H1 (cell line): ENCODE results near the gene KDF1. TPM values are rescaled to one million over a fixed set of nuclear protein-coding genes. Genes with fewer than 3 reads are reported as not detected.

ENCODE experiments used
- CTCF ChIA-PET: fragments of 300-600 bp; sonication (Branson Sonifier 250); formaldehyde crosslinking; loops from one replicate; lab custom pipeline; 2021; ENCODE audit not compliant: partially characterized antibody; lab: Charles Lee
- POLR2A ChIA-PET: fragments of 300-600 bp; sonication (Branson Sonifier 250); formaldehyde crosslinking; loops from one replicate; lab custom pipeline; 2021; ENCODE audit warnings: inconsistent platforms; ENCODE audit not compliant: partially characterized antibody; lab: Charles Lee
- DNase-seq, 2 experiments: peaks; one replicate each; pipeline versions ENCODE4 v3.0.0 to v3.0.0-alpha.2; 2010 to 2022; ENCODE audit warnings: low spot score in 2 of 2, low read depth in 1 of 2, mixed read lengths in 1 of 2
- FAIRE-seq: peaks from 2 replicates; lab custom pipeline; 2011; peaks lifted over from hg19 to GRCh38; lab: Jason Lieb, UNC
- H2AFZ ChIP-seq: 2 replicates; pipeline ENCODE4 v1.8.1; 2012; ENCODE audit warnings: low read length, inconsistent platforms
- H2AK5ac ChIP-seq: 2 replicates; pipeline ENCODE4 v1.6.1; 2013; ENCODE audit warnings: low read depth, low read length
- H2BK120ac ChIP-seq: replicated peaks from 2 replicates; pipeline ENCODE3; 2013; ENCODE audit warnings: low read depth, low read length, inconsistent platforms
- H2BK12ac ChIP-seq: 2 replicates; pipeline ENCODE4 v1.6.1; 2013; ENCODE audit warnings: low read depth, low read length
- H2BK15ac ChIP-seq: 2 replicates; pipeline ENCODE4 v1.6.1; 2013; ENCODE audit warnings: low read length
- H2BK20ac ChIP-seq: 2 replicates; pipeline ENCODE4 v1.6.1; 2013; ENCODE audit warnings: low read length
- H2BK5ac ChIP-seq: 2 replicates; pipeline ENCODE4 v1.6.1; 2013; ENCODE audit warnings: low read depth, low read length
- H3K14ac ChIP-seq: 2 replicates; pipeline ENCODE4 v1.6.1; 2013; ENCODE audit warnings: inconsistent platforms; ENCODE audit not compliant: insufficient read length
- H3K18ac ChIP-seq: 2 replicates; pipeline ENCODE4 v1.6.1; 2013; ENCODE audit warnings: low read length; ENCODE audit errors: extremely low read depth
- H3K23ac ChIP-seq: 2 replicates; pipeline ENCODE4 v1.6.1; 2013; ENCODE audit warnings: inconsistent platforms; ENCODE audit not compliant: insufficient read length
- H3K23me2 ChIP-seq: 2 replicates; pipeline ENCODE4 v1.6.1; 2013; ENCODE audit warnings: low read depth, low read length
- H3K27ac ChIP-seq: 2 replicates; pipeline ENCODE4 v1.6.1; 2011; ENCODE audit warnings: low read depth, low read length, inconsistent platforms
- H3K27me3 ChIP-seq, 4 experiments: replicated peaks in 1 of 4; 1 replicate in 1 of 4; 2 replicates in 3 of 4; pipeline versions ENCODE4 v1.6.1 to v1.8.1; 2011 to 2013; ENCODE audit warnings: low read length in 3 of 4, mild to moderate bottlenecking in 3 of 4, inconsistent platforms in 2 of 4, mixed read lengths in 2 of 4, moderate library complexity in 1 of 4; ENCODE audit not compliant: control insufficient read depth in 3 of 4, insufficient read depth in 3 of 4; ENCODE audit errors: extremely low read depth in 1 of 4
- H3K36me3 ChIP-seq, 4 experiments: 2 replicates each; pipeline versions ENCODE4 v1.6.1 to v1.8.1; 2011 to 2013; ENCODE audit warnings: mild to moderate bottlenecking in 4 of 4, low read length in 3 of 4, moderate library complexity in 2 of 4, control low read depth in 1 of 4, inconsistent platforms in 1 of 4; ENCODE audit not compliant: insufficient read depth in 4 of 4, control insufficient read depth in 2 of 4
- H3K4ac ChIP-seq: replicated peaks from 2 replicates; pipeline ENCODE3; 2013; ENCODE audit warnings: low read length, low read depth, mixed read lengths, inconsistent platforms; ENCODE audit not compliant: insufficient read length
- H3K4me1 ChIP-seq, 4 experiments: replicated peaks in 1 of 4; 1 replicate in 1 of 4; 2 replicates in 3 of 4; pipeline versions ENCODE4 v1.6.1 to v1.8.1; 2011 to 2013; ENCODE audit warnings: low read length in 3 of 4, inconsistent platforms in 2 of 4, mixed read lengths in 1 of 4; ENCODE audit not compliant: insufficient read depth in 4 of 4, control insufficient read depth in 3 of 4
- H3K4me2 ChIP-seq, 2 experiments: 2 replicates each; pipeline versions ENCODE4 v1.6.1 to v1.8.1; 2011 to 2013; ENCODE audit warnings: low read depth in 2 of 2, low read length in 2 of 2, control low read depth in 1 of 2, inconsistent platforms in 1 of 2, mild to moderate bottlenecking in 1 of 2; ENCODE audit not compliant: insufficient read depth in 1 of 2
- H3K4me3 ChIP-seq, 4 experiments: fragments of 200-600, 300-600 bp in 1 of 4; sonication (generic), shearing (Covaris generic), sonication (Bioruptor Twin) in 1 of 4; 2 replicates each; pipeline versions ENCODE4 v1.5.1 to v1.8.1; 2011 to 2016; ENCODE audit warnings: low read length in 4 of 4, low read depth in 3 of 4, control low read depth in 2 of 4, inconsistent platforms in 2 of 4, mild to moderate bottlenecking in 2 of 4, mixed read lengths in 1 of 4, moderate library complexity in 1 of 4; ENCODE audit not compliant: insufficient read depth in 2 of 4; ENCODE audit errors: extremely low read depth in 1 of 4
- H3K56ac ChIP-seq: replicated peaks from 2 replicates; pipeline ENCODE3; 2013; ENCODE audit warnings: low read depth, mild to moderate bottlenecking, mixed read lengths, low read length, inconsistent platforms; ENCODE audit not compliant: insufficient read length
- H3K79me1 ChIP-seq: 2 replicates; pipeline ENCODE4 v1.6.1; 2013; ENCODE audit warnings: low read depth, low read length, control low read depth
- H3K79me2 ChIP-seq, 2 experiments: 2 replicates each; pipeline versions ENCODE4 v1.6.1 to v1.8.1; 2012 to 2013; ENCODE audit warnings: low read length in 2 of 2, mild to moderate bottlenecking in 2 of 2, inconsistent platforms in 1 of 2; ENCODE audit not compliant: insufficient read depth in 2 of 2, control insufficient read depth in 1 of 2
- H3K9ac ChIP-seq, 4 experiments: replicated peaks in 1 of 4; 1 replicate in 1 of 4; 2 replicates in 3 of 4; pipeline versions ENCODE4 v1.6.1 to v1.8.1; 2011 to 2013; ENCODE audit warnings: low read depth in 3 of 4, low read length in 3 of 4, control low read depth in 2 of 4, mild to moderate bottlenecking in 2 of 4, moderate library complexity in 2 of 4, inconsistent platforms in 1 of 4; ENCODE audit errors: extremely low read depth in 1 of 4
- H3K9me3 ChIP-seq, 2 experiments: 2 replicates each; pipeline versions ENCODE4 v1.6.1 to v1.8.1; 2012 to 2013; ENCODE audit warnings: mild to moderate bottlenecking in 2 of 2, moderate library complexity in 2 of 2, control low read depth in 1 of 2, inconsistent platforms in 1 of 2, low read depth in 1 of 2, low read length in 1 of 2, mixed read lengths in 1 of 2; ENCODE audit not compliant: insufficient read depth in 2 of 2
- H4K20me1 ChIP-seq, 2 experiments: replicated peaks in 1 of 2; 2 replicates each; pipeline versions ENCODE3 to v1.8.1; 2011 to 2013; ENCODE audit warnings: inconsistent platforms in 2 of 2, low read length in 2 of 2, mild to moderate bottlenecking in 1 of 2; ENCODE audit not compliant: insufficient read depth in 2 of 2, control insufficient read depth in 1 of 2
- H4K5ac ChIP-seq: 2 replicates; pipeline ENCODE4 v1.6.1; 2013; ENCODE audit warnings: low read length, low read depth, mixed read lengths, inconsistent platforms; ENCODE audit not compliant: insufficient read length
- H4K8ac ChIP-seq: 2 replicates; pipeline ENCODE4 v1.8.0; 2013; ENCODE audit warnings: mild to moderate bottlenecking, moderate library complexity, low read length, inconsistent platforms; ENCODE audit not compliant: insufficient read depth; ENCODE audit errors: extremely low read depth
- H4K91ac ChIP-seq: replicated peaks from 2 replicates; pipeline ENCODE3; 2013; ENCODE audit warnings: low read length, mixed read lengths, inconsistent platforms; ENCODE audit not compliant: insufficient read length
- BCL11A ChIP-seq, 2 experiments: IDR thresholded peaks; one replicate each; pipeline ENCODE4 v1.6.1; 2011; ENCODE audit warnings: low read depth in 2 of 2, low read length in 2 of 2, mild to moderate bottlenecking in 2 of 2
- BRCA1 ChIP-seq: IDR thresholded peaks from 2 replicates; pipeline ENCODE4 v1.6.1; 2012; ENCODE audit warnings: low read depth, low read length, improper control_type of control experiment
- CBX8 ChIP-seq: fragments of 300-800, 300-1000 bp; sonication (generic); IDR thresholded peaks from 2 replicates; pipeline ENCODE4 v1.7.1; 2016; ENCODE audit warnings: low read depth, low read length, borderline replicate concordance
- EP300 ChIP-seq, 2 experiments: IDR thresholded peaks; 1 replicate in 1 of 2; 2 replicates in 1 of 2; pipeline ENCODE4 v1.6.1; 2011 to 2012; ENCODE audit warnings: low read depth in 2 of 2, low read length in 2 of 2, mild to moderate bottlenecking in 2 of 2, borderline replicate concordance in 1 of 2, inconsistent platforms in 1 of 2, moderate library complexity in 1 of 2
- JUND ChIP-seq: IDR thresholded peaks from 2 replicates; pipeline ENCODE4 v1.6.1; 2011; ENCODE audit warnings: mild to moderate bottlenecking, improper control_type of control experiment, low read length
- KDM1A ChIP-seq: fragments of 200-600, 300-600 bp; sonication (generic); IDR thresholded peaks from 2 replicates; pipeline ENCODE4 v1.7.1; 2016; ENCODE audit warnings: mild to moderate bottlenecking, low read length, borderline replicate concordance
- NRF1 ChIP-seq: IDR thresholded peaks from 2 replicates; pipeline ENCODE4 v1.6.1; 2011; ENCODE audit warnings: mild to moderate bottlenecking, low read depth, low read length, improper control_type of control experiment
- RNF2 ChIP-seq: fragments of 200-900, 300-1000 bp; sonication (generic); IDR thresholded peaks from 2 replicates; pipeline ENCODE4 v1.7.1; 2016; ENCODE audit warnings: borderline replicate concordance, low read depth, mild to moderate bottlenecking, antibody characterized with exemption, low read length; ENCODE audit not compliant: poor library complexity, severe bottlenecking; ENCODE audit errors: missing control alignments
- SIN3A ChIP-seq, 2 experiments: IDR thresholded peaks in 1 of 2; conservative IDR thresholded peaks in 1 of 2; 2 replicates each; pipeline ENCODE4 v1.6.1; 2011 to 2012; ENCODE audit warnings: low read length in 2 of 2, improper control_type of control experiment in 1 of 2, low read depth in 1 of 2, mild to moderate bottlenecking in 1 of 2
- SUZ12 ChIP-seq: fragments of 200-600 bp; sonication (generic); IDR thresholded peaks from 2 replicates; pipeline ENCODE4 v1.6.1; 2012; ENCODE audit warnings: mild to moderate bottlenecking, inconsistent platforms, low read length, moderate library complexity, mixed read lengths
- TCF12 ChIP-seq: IDR thresholded peaks from 2 replicates; pipeline ENCODE4 v1.6.1; 2011; ENCODE audit warnings: low read depth, mild to moderate bottlenecking, low read length
- ZNF274 ChIP-seq: IDR thresholded peaks from 2 replicates; pipeline ENCODE4 v1.7.0; 2012; ENCODE audit warnings: low read length, borderline replicate concordance; ENCODE audit errors: extremely low read depth
- WGBS, 2 experiments: shearing (Covaris generic) in 1 of 2; methylation state at CpG; one replicate each; pipeline versions ENCODE4 v1.1.6 to v1.1.7; 2013 to 2015; ENCODE audit warnings: low lambda C conversion rate in 2 of 2, mixed read lengths in 2 of 2, inconsistent platforms in 1 of 2, low coverage in 1 of 2, missing lambda C conversion rate in 1 of 2; ENCODE audit not compliant: insufficient replicate concordance in 2 of 2, insufficient coverage in 1 of 2, insufficient read length in 1 of 2; ENCODE audit errors: extremely low coverage in 1 of 2, missing lambda C conversion rate in 1 of 2; 5-methylcytosine and 5-hydroxymethylcytosine counted together
- polyA plus RNA-seq, 7 experiments: library from polyadenylated mRNA; depleted of rRNA in 3 of 7; stranded (reverse) in 5 of 7; unstranded in 2 of 7; fragments of >200 nt in 5 of 7; fragments of 200-250 nt in 2 of 7; gene quantifications; 1 replicate in 5 of 7; 2 replicates in 1 of 7; 4 replicates in 1 of 7; pipeline versions ENCODE4 v1.2.1 to v1.2.3, GENCODE V29; 2011 to 2013; ENCODE audit warnings: missing spikeins in 2 of 7, mixed read lengths in 2 of 7
- total RNA-seq: library from RNA; stranded (reverse); fragmentation: NEBNext Ultra II Directional; extraction: Animal tissue kit (Norgen Biotek cat#: 25700); gene quantifications from 2 replicates; pipeline ENCODE4 v1.2.1, GENCODE V29; 2021

The KDF1 gene
- total and polyA plus RNA-seq, 2 of the 8 experiments (the other 6 are each of a cell fraction or from before 2014, with no cell fraction given), result 16.9 to 37.5 TPM

DNA sequence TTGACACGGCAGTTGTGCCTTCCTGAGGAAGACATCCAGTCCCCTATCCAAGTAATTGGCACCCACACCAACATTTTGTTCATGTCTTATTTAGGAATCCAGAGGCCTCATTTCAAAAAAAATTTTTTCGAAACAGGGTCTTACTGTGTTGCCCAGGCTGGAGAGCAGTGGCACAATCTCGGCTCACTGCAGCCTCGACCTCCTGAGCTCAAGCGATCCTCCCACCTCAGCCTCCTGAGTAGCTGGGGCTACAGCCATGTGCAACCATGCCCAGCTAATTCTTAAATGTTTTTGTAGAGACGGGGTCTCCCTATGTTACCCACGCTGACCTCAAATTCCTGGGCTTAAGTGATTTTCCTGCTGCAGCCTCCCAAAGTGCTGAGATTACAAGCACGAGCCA lies 24.0 kb upstream of the KDF1 start:
- Histone ChIP-seq H3K79me2 (no peaks in the 10 kb centered on the region), H4K91ac (no peak overlapping the region), H2AFZ (no peak overlapping the region), H2BK15ac (no peak overlapping the region), H3K79me1 (no peaks in the 10 kb centered on the region), H3K4me1 (no peaks in the 10 kb centered on the region), H3K23ac (no peak overlapping the region), H3K23me2 (no peaks in the 10 kb centered on the region), H3K56ac (no peak overlapping the region), H3K4me2 (no peak overlapping the region), H4K20me1 (no peaks in the 10 kb centered on the region), H3K4me3 (no peak overlapping the region), H2BK12ac (no peak overlapping the region), H3K18ac (no peak overlapping the region), H3K36me3 (no peaks in the 10 kb centered on the region), H3K14ac (no peak overlapping the region), H2BK20ac (no peak overlapping the region), H2BK120ac (no peak overlapping the region), H3K9ac (no peak overlapping the region), H3K27ac (no peak overlapping the region), H3K9me3 (no peaks in the 10 kb centered on the region), H4K5ac (no peak overlapping the region), H3K27me3 (no peaks in the 10 kb centered on the region), H2AK5ac (no peak overlapping the region), H3K4ac (no peak overlapping the region), H2BK5ac (no peak overlapping the region), H4K8ac (no peak overlapping the region)
- FAIRE-seq (no peak), DNase-seq (no peak)
- ChIA-PET CTCF (interaction anchor here (0.6 to 3.5 kb wide), 6 partner anchors 9 to 119 kb away, joined by 3 to 29 read pairs (median 4); no protein-coding TSS in a partner anchor), POLR2A (interaction anchor here (42.2 kb wide), 1 partner anchor 38 kb away, joined by 1829 read pairs; the partner anchor contains the start of genes TENT5B and TRNP1)
- TF ChIP-seq BCL11A (IDR thresholded peaks at IDR 0.05; ENCODE audit: low read depth in 2 of 2, low read length in 2 of 2) (no peak), EP300 (IDR thresholded peaks at IDR 0.05; ENCODE audit: borderline replicate concordance in 1 of 2, low read depth in 2 of 2, low read length in 2 of 2) (no peak), RNF2 (no peak), BRCA1 (no peak), ZNF274 (no peak), NRF1 (no peak), CBX8 (no peak), SUZ12 (no peak), SIN3A (conservative IDR thresholded peaks at IDR 0.05 in 1 of 2, IDR thresholded peaks at IDR 0.05 in 1 of 2; ENCODE audit: low read depth in 1 of 2, low read length in 2 of 2) (no peak), JUND (no peak), KDM1A (no peak), TCF12 (no peak)
- 92% methylated on average over 8 of the region's 8 CpGs; no CpG with 5 or more reads in 1 of the 2 experiments for WGBS, 2 experiments
